Measurements from ENCODE around the gene SRD5A3. TPM values are rescaled to one million over a fixed set of nuclear protein-coding genes. Genes with fewer than 3 reads are reported as not detected.

The SRD5A3 gene
- total RNA-seq, 1 experiment from 2014 or later = 24.0 TPM

GRCh38 chr4:55330241-55330640 lies 15.8 kb upstream of the SRD5A3 start:
- no peaks in the 10 kb centered on the region for H3K4me1 Mint-ChIP-seq
- POLR2A ChIA-PET = no interaction called here
- H3K4me3 Mint-ChIP-seq = no peak overlapping the region
- H3K36me3 Mint-ChIP-seq = peaks cover 12% of the 10 kb centered on the region
- no peak for DNase-seq (ENCODE audit: low spot score)
- CTCF ChIA-PET = no interaction called here
- no peak overlapping the region for H3K27ac Mint-ChIP-seq
- TF ChIP-seq CBFB (CRISPR knock-in tag; IDR thresholded peaks at IDR 0.05; ENCODE audit: low read depth) (no peak), GABPB1 (CRISPR knock-in tag; IDR thresholded peaks at IDR 0.05) (no peak), AFF4 (CRISPR knock-in tag; IDR thresholded peaks at IDR 0.05; ENCODE audit: borderline replicate concordance) (no peak), KAT7 (CRISPR knock-in tag; IDR thresholded peaks at IDR 0.05; ENCODE audit: borderline replicate concordance) (no peak), GTF2I (CRISPR knock-in tag; conservative IDR thresholded peaks at IDR 0.05) (no peak), OVOL2 (CRISPR knock-in tag; IDR thresholded peaks at IDR 0.05; ENCODE audit: borderline replicate concordance) (no peak)
- H3K9me3 Mint-ChIP-seq = peaks cover 14% of the 10 kb centered on the region
- no peak for ATAC-seq
- no peaks in the 10 kb centered on the region for H3K27me3 Mint-ChIP-seq (ENCODE audit: low read depth)

DNA sequence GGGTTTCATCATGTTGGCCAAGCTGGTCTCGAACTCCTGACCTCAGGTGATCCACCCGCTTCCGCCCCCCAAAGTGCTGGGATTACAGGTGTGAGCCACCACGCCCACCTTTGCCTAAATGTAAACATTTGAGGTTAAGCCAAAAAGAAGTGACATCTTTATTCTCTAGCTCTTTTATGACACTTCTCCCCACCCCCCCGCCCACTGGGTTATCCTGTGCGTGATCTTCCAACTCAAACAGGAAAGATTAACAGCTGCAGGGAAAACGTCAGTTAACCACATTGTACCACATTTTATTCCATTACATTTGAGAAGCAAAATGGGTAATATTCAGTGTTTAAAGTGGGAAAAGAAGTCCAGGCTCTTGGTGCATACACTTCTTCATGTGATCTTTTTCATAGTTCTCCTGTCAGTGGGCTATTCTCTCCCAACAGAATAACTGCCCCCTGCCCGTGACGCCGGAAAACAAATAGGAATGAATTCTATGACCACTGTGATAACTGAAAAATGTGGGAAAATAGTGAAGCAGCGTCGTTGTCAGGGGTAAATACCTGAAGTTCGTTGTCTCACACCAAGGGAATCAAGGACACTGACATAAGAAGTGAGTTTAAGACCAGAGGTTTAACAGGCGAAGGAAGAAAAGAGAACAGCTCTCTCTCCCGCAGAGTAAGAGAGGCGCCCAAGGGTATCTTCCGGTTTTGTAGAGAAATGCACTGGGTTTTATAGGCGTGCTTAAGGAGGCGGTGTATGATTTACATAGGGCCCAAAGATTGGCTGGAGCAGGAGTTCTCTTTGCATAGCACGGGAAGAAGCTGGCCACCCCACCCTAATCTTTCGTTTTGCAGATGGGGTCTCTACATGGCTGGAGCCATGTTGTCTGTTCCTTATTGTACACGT lies 9.7 kb upstream of the SRD5A3 start:
- ChIA-PET POLR2A (no interaction called here), CTCF (no interaction called here)
- DNase-seq (ENCODE audit: low spot score) = no peak
- H3K27me3 Mint-ChIP-seq (ENCODE audit: low read depth) = no peaks in the 10 kb centered on the region
- H3K4me1 Mint-ChIP-seq = peaks cover 20% of the 10 kb centered on the region
- no peaks in the 10 kb centered on the region for H3K36me3 Mint-ChIP-seq
- no peak overlapping the region for H3K4me3 Mint-ChIP-seq
- peaks cover 9% of the 10 kb centered on the region for H3K9me3 Mint-ChIP-seq
- peak; percentile 26; the same call in 1 of the 2 replicates for ATAC-seq
- H3K27ac Mint-ChIP-seq = no peak overlapping the region
- TF ChIP-seq, protein P1, sequence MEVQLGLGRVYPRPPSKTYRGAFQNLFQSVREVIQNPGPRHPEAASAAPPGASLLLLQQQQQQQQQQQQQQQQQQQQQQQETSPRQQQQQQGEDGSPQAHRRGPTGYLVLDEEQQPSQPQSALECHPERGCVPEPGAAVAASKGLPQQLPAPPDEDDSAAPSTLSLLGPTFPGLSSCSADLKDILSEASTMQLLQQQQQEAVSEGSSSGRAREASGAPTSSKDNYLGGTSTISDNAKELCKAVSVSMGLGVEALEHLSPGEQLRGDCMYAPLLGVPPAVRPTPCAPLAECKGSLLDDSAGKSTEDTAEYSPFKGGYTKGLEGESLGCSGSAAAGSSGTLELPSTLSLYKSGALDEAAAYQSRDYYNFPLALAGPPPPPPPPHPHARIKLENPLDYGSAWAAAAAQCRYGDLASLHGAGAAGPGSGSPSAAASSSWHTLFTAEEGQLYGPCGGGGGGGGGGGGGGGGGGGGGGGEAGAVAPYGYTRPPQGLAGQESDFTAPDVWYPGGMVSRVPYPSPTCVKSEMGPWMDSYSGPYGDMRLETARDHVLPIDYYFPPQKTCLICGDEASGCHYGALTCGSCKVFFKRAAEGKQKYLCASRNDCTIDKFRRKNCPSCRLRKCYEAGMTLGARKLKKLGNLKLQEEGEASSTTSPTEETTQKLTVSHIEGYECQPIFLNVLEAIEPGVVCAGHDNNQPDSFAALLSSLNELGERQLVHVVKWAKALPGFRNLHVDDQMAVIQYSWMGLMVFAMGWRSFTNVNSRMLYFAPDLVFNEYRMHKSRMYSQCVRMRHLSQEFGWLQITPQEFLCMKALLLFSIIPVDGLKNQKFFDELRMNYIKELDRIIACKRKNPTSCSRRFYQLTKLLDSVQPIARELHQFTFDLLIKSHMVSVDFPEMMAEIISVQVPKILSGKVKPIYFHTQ (CRISPR knock-in tag; IDR thresholded peaks at IDR 0.05) = no peak
- TF ChIP-seq ZSCAN18 (CRISPR knock-in tag; IDR thresholded peaks at IDR 0.05) = no peak
- no peak for TF ChIP-seq ATF6 (CRISPR knock-in tag; IDR thresholded peaks at IDR 0.05)
- TF ChIP-seq GRHL2 (CRISPR knock-in tag; IDR thresholded peaks at IDR 0.05; ENCODE audit: insufficient replicate concordance, severe bottlenecking) = no peak
- TF ChIP-seq, protein P2, sequence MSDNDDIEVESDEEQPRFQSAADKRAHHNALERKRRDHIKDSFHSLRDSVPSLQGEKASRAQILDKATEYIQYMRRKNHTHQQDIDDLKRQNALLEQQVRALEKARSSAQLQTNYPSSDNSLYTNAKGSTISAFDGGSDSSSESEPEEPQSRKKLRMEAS (CRISPR knock-in tag; IDR thresholded peaks at IDR 0.05) = no peak
- no peak for TF ChIP-seq TP53 (CRISPR knock-in tag; IDR thresholded peaks at IDR 0.05)
- TF ChIP-seq IRF2 (CRISPR knock-in tag; IDR thresholded peaks at IDR 0.05; ENCODE audit: borderline replicate concordance, low read depth) = no peak
- no peak for TF ChIP-seq OVOL2 (CRISPR knock-in tag; IDR thresholded peaks at IDR 0.05; ENCODE audit: borderline replicate concordance)
- TF ChIP-seq E2F4 (CRISPR knock-in tag; IDR thresholded peaks at IDR 0.05; ENCODE audit: borderline replicate concordance, low read depth) = no peak
- TF ChIP-seq ZNF532 (CRISPR knock-in tag; IDR thresholded peaks at IDR 0.05; ENCODE audit: borderline replicate concordance) = no peak
- TF ChIP-seq HMGA2 (CRISPR knock-in tag; IDR thresholded peaks at IDR 0.05) = no peak
- TF ChIP-seq NR3C1 (CRISPR knock-in tag; conservative IDR thresholded peaks at IDR 0.05; ENCODE audit: low read depth) = no peak

Data from WTC11 (cell line).